BE2C (cell line): ENCODE measurements around the gene TUB.

Experiments used
- DNase-seq: peaks from one replicate; pipeline ENCODE4 v3.0.0-alpha.2; 2020
- H3K27me3 ChIP-seq: fragments of 250-450 bp; sonication (Bioruptor Pico); 2 replicates; pipeline ENCODE4 v1.5.1; 2020; ENCODE audit warnings: mild to moderate bottlenecking
- H3K36me3 ChIP-seq: fragments of 250-450 bp; sonication (Bioruptor Pico); 2 replicates; pipeline ENCODE4 v1.5.1; 2020; ENCODE audit warnings: mild to moderate bottlenecking
- H3K4me1 ChIP-seq: fragments of 250-450 bp; sonication (Bioruptor Pico); 2 replicates; pipeline ENCODE4 v1.5.1; 2020
- H3K4me3 ChIP-seq: 2 replicates; pipeline ENCODE4 v1.5.1; 2011; ENCODE audit warnings: low read depth, low read length
- H3K9me3 ChIP-seq: fragments of 250-450 bp; sonication (Bioruptor Pico); 2 replicates; pipeline ENCODE4 v1.5.1; 2020
- TF ChIP-seq, protein P1 (sequence below): IDR thresholded peaks from 2 replicates; pipeline ENCODE4 v1.5.1; 2012; ENCODE audit warnings: mild to moderate bottlenecking, low read depth, low read length

The TUB gene

DNA sequence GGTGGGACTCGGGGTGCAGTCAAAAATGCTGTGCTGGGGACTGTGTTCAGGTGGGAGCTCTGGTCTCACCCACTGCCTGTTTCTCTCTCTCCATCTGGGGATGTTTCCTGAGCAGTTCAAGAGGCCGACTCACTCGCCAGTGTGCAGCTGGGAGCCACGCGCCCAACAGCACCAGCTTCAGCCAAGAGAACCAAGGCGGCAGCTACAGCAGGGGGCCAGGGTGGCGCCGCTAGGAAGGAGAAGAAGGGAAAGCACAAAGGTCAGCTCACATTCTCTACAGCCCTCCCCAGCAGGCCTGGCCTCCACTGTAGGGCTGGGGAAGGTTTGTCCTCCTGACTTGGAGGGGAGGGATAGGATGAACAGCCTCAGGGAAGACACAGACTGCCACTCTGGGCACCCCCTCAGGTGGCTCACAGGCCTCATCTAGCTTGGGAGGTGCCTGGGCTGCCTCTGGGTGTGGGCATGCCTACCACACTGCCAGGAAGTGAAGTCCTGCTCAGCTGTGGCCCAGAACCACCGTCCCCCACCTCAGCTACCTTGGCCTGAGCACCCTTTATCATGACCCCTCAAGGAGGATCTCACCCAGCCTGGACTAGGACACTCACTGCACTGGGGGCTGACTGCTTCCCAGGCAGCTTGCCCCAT is 13.0 kb downstream of the TUB start:
- H3K27me3 ChIP-seq, result no peaks in the 10 kb centered on the region
- H3K4me3 ChIP-seq, result no peak overlapping the region
- DNase-seq, result no peak
- H3K36me3 ChIP-seq, result peaks cover 83% of the 10 kb centered on the region
- TF ChIP-seq, protein P1, sequence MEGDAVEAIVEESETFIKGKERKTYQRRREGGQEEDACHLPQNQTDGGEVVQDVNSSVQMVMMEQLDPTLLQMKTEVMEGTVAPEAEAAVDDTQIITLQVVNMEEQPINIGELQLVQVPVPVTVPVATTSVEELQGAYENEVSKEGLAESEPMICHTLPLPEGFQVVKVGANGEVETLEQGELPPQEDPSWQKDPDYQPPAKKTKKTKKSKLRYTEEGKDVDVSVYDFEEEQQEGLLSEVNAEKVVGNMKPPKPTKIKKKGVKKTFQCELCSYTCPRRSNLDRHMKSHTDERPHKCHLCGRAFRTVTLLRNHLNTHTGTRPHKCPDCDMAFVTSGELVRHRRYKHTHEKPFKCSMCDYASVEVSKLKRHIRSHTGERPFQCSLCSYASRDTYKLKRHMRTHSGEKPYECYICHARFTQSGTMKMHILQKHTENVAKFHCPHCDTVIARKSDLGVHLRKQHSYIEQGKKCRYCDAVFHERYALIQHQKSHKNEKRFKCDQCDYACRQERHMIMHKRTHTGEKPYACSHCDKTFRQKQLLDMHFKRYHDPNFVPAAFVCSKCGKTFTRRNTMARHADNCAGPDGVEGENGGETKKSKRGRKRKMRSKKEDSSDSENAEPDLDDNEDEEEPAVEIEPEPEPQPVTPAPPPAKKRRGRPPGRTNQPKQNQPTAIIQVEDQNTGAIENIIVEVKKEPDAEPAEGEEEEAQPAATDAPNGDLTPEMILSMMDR, result no peak
- H3K9me3 ChIP-seq, result no peaks in the 10 kb centered on the region
- H3K4me1 ChIP-seq, result peaks cover 10% of the 10 kb centered on the region; the same call in 1 of the 2 replicates

DNA sequence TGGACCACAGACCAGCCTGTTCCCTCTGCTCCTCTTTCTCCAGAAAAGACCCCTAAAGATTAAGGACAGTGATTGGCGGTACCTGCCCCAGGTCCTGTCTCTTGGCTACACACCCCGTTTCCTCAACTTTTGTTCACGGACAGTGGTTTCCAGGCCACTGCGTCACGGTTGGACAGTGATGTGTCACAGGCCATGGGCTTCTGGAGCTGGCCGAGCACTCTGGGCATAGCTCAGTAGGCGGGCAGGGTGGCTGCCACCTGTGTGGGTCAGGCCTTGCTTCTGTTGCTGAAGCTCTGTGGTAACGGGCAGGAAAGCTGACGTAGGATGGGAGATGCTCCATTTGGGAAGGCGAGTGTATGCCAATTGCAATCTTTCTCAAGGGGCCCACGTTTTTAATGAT is 13.6 kb downstream of the TUB start:
- Histone ChIP-seq H3K4me1 (peaks cover 10% of the 10 kb centered on the region; the same call in 1 of the 2 replicates), H3K4me3 (no peak overlapping the region), H3K27me3 (no peaks in the 10 kb centered on the region), H3K9me3 (no peaks in the 10 kb centered on the region), H3K36me3 (peaks cover 89% of the 10 kb centered on the region)
- no peak for DNase-seq
- TF ChIP-seq, protein P1, result no peak

DNA sequence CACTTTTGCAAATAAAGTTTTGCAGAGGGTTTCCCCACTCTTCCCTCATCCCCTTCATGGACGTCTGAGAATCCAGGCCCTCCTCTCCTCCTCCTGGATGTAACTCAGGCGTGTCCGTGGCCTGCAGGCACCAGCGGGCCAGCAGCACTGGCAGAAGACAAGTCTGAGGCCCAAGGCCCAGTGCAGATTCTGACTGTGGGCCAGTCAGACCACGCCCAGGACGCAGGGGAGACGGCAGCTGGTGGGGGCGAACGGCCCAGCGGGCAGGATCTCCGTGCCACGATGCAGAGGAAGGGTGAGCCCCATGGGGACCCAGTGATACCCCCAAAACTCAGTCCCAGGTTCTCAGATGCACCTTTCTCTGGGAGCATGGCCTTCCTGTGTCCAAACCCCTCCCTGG is 14.4 kb downstream of the TUB start:
- Histone ChIP-seq H3K9me3 (no peaks in the 10 kb centered on the region), H3K4me3 (no peak overlapping the region), H3K4me1 (peaks cover 10% of the 10 kb centered on the region; the same call in 1 of the 2 replicates), H3K36me3 (peaks cover 92% of the 10 kb centered on the region), H3K27me3 (no peaks in the 10 kb centered on the region)
- DNase-seq, result no peak
- TF ChIP-seq, protein P1, result no peak

DNA sequence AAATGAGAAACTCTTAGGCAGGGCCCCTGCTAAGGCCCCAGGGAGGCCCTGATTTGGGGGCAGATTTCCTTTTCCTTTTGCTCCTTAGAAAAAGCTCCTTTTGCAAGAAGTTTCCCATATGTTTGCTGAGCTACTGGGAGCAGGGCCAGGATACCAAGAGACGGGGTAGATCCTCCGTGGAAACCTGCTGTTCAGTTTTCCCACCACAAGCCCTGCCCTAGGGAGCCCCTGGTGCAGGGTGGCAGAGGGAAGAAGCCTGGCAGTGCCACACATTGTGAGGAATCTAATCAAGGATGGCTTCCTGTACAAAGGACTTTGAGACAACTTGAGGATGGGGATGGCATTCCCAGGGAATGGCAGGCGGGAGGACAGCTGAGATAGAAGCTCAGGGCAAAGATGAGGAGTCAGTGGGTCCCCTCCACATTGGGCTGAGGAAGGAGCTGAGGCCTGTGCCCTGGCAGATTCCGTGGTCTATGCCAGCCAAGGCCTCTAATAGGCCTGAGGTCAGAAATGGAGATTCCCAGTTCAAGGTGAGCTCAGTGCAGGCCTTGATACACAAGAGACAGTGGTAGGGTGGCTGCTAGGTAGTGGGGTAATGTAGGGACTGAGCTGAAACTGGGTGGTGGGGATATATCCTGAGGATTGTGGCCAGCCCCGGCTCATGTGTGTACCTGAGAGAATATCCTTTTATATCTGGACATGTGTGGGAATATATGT is 15.0 kb downstream of the TUB start:
- H3K9me3 ChIP-seq, result no peaks in the 10 kb centered on the region

DNA sequence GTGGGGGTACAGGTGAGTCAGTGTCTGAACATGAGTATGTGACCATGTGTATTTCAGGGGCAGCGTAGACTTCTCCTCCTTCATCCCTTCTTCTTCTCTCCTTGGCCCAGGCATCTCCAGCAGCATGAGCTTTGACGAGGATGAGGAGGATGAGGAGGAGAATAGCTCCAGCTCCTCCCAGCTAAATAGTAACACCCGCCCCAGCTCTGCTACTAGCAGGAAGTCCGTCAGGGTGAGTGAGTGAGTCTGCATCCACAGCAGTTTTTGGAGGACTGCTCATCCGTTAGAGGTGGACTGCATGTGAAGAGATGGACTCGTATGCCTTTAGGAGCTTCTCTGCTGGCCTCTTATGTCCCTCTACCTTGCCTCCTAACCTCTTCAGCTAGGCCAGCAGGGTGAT is 15.6 kb downstream of the TUB start:
- Histone ChIP-seq H3K4me3 (no peak overlapping the region), H3K9me3 (no peaks in the 10 kb centered on the region), H3K36me3 (peaks cover 90% of the 10 kb centered on the region), H3K27me3 (no peaks in the 10 kb centered on the region), H3K4me1 (peaks cover 6% of the 10 kb centered on the region; the same call in 1 of the 2 replicates)
- no peak for DNase-seq
- TF ChIP-seq, protein P1, result no peak

More for the DNA sequence above, 15.0 kb downstream of the TUB start:
- peaks cover 92% of the 10 kb centered on the region for H3K36me3 ChIP-seq
- H3K27me3 ChIP-seq, result no peaks in the 10 kb centered on the region
- TF ChIP-seq, protein P1, result no peak
- H3K4me1 ChIP-seq, result peaks cover 6% of the 10 kb centered on the region; the same call in 1 of the 2 replicates
- no peak for DNase-seq
- no peak overlapping the region for H3K4me3 ChIP-seq

GRCh38 chr11:8097062-8097461 is 16.1 kb downstream of the TUB start:
- H3K4me1 ChIP-seq, result peaks cover 6% of the 10 kb centered on the region; the same call in 1 of the 2 replicates
- no peaks in the 10 kb centered on the region for H3K9me3 ChIP-seq
- DNase-seq, result no peak
- H3K36me3 ChIP-seq, result peaks cover 89% of the 10 kb centered on the region
- TF ChIP-seq, protein P1, result no peak
- H3K27me3 ChIP-seq, result no peaks in the 10 kb centered on the region
- H3K4me3 ChIP-seq, result no peak overlapping the region
